HG03354 (cell line): ENCODE data around the gene CHMP1B.
"Not testable (repeated sequence)": the region's sequence is repeated elsewhere in the genome, so short reads cannot be mapped to it uniquely, and the experiment has no call there.

Experiments
- ATAC-seq: cut with Tn5 transposase; IDR thresholded peaks from one replicate; pipeline ENCODE4 v1.9.1; 2021; ENCODE audit warnings: mild to moderate bottlenecking; ENCODE audit not compliant: unreplicated experiment, poor library complexity, severe bottlenecking

The CHMP1B gene

GRCh38 chr18:11892438-11892837 is 41.2 kb downstream of the CHMP1B start:
- ATAC-seq: not testable (repeated sequence)

- ATAC-seq: no peak
Observed at GRCh38 chr18:11897781-11898180, 46.6 kb downstream of the CHMP1B start.

GRCh38 chr18:11899063-11899462 is 47.9 kb downstream of the CHMP1B start:
- ATAC-seq: no peak

- ATAC-seq: no peak
Observed at GRCh38 chr18:11901826-11902438, 50.7 kb downstream of the CHMP1B start.

GRCh38 chr18:11902522-11903292 is 51.5 kb downstream of the CHMP1B start:
- ATAC-seq: no peak
